Liver (tissue), 9 donors: ENCODE data around the gene DBN1. TPM values are rescaled to one million over a fixed set of nuclear protein-coding genes. Genes with fewer than 3 reads are reported as not detected.

ENCODE experiments used
- DNase-seq: peaks from one replicate; pipeline ENCODE4 v3.0.0-alpha.2; 2017; ENCODE audit warnings: low spot score
- H3K27ac ChIP-seq, 2 donors: one replicate each; pipeline ENCODE4 v1.7.0; 2013; ENCODE audit warnings: inconsistent platforms in 2 of 2, low read length in 2 of 2, control low read depth in 1 of 2, low read depth in 1 of 2, mild to moderate bottlenecking in 1 of 2
- H3K27me3 ChIP-seq, 4 donors: one replicate each; pipeline versions ENCODE4 v1.6.1 to v1.7.0; 2013; ENCODE audit warnings: low read length in 3 of 4, inconsistent platforms in 1 of 4, mild to moderate bottlenecking in 1 of 4, moderate library complexity in 1 of 4; ENCODE audit not compliant: control insufficient read depth in 4 of 4, insufficient read depth in 4 of 4
- H3K36me3 ChIP-seq, 4 donors: one replicate each; pipeline versions ENCODE4 v1.6.1 to v1.7.0; 2013; ENCODE audit warnings: low read length in 3 of 4, mild to moderate bottlenecking in 3 of 4, low read depth in 1 of 4, moderate library complexity in 1 of 4; ENCODE audit not compliant: control insufficient read depth in 4 of 4, insufficient read depth in 3 of 4
- H3K4me1 ChIP-seq, 4 donors: one replicate each; pipeline versions ENCODE4 v1.6.1 to v1.7.0; 2013; ENCODE audit warnings: low read length in 3 of 4, mild to moderate bottlenecking in 3 of 4, moderate library complexity in 1 of 4; ENCODE audit not compliant: control insufficient read depth in 4 of 4, insufficient read depth in 4 of 4
- H3K4me3 ChIP-seq, 3 donors: one replicate each; pipeline versions ENCODE4 v1.6.1 to v1.7.0; 2013; ENCODE audit warnings: low read length in 3 of 3, control low read depth in 1 of 3, low read depth in 1 of 3, mild to moderate bottlenecking in 1 of 3
- H3K9ac ChIP-seq, 2 donors: one replicate each; pipeline ENCODE4 v1.7.0; 2013; ENCODE audit warnings: low read length in 2 of 2, mild to moderate bottlenecking in 2 of 2, moderate library complexity in 2 of 2, control low read depth in 1 of 2, low read depth in 1 of 2
- H3K9me3 ChIP-seq, 4 donors: one replicate each; pipeline versions ENCODE4 v1.6.1 to v1.7.0; 2013; ENCODE audit warnings: low read length in 3 of 4; ENCODE audit not compliant: control insufficient read depth in 4 of 4
- EGR1 ChIP-seq, 2 donors: IDR thresholded peaks; 2 replicates each; pipeline ENCODE4 v1.6.1; 2016 to 2018; ENCODE audit warnings: antibody characterized with exemption in 2 of 2, low read depth in 2 of 2
- FOXA1 ChIP-seq: IDR thresholded peaks from 2 replicates; pipeline ENCODE4 v1.6.1; 2016; ENCODE audit warnings: antibody characterized with exemption
- FOXA2 ChIP-seq: IDR thresholded peaks from 2 replicates; pipeline ENCODE4 v1.6.1; 2016; ENCODE audit warnings: antibody characterized with exemption
- GABPA ChIP-seq, 2 donors: IDR thresholded peaks in 1 of 2; conservative IDR thresholded peaks in 1 of 2; 2 replicates each; pipeline ENCODE4 v1.6.1; 2016; ENCODE audit warnings: antibody characterized with exemption in 2 of 2, mild to moderate bottlenecking in 1 of 2, moderate library complexity in 1 of 2
- HNF4A ChIP-seq, 2 donors: conservative IDR thresholded peaks; 2 replicates each; pipeline ENCODE4 v1.6.1; 2016; ENCODE audit warnings: antibody characterized with exemption in 2 of 2, mild to moderate bottlenecking in 2 of 2
- HNF4G ChIP-seq: IDR thresholded peaks from 2 replicates; pipeline ENCODE4 v1.6.1; 2016; ENCODE audit warnings: antibody characterized with exemption
- JUND ChIP-seq, 2 donors: IDR thresholded peaks; 2 replicates each; pipeline ENCODE4 v1.6.1; 2016; ENCODE audit warnings: antibody characterized with exemption in 2 of 2
- MAX ChIP-seq: IDR thresholded peaks from 2 replicates; pipeline ENCODE4 v1.6.1; 2016; ENCODE audit warnings: antibody characterized with exemption
- NR2F2 ChIP-seq: IDR thresholded peaks from 2 replicates; pipeline ENCODE4 v1.6.1; 2016; ENCODE audit warnings: antibody characterized with exemption
- RAD21 ChIP-seq, 2 donors: IDR thresholded peaks; 2 replicates each; pipeline ENCODE4 v1.6.1; 2016; ENCODE audit warnings: antibody characterized with exemption in 2 of 2, mild to moderate bottlenecking in 2 of 2
- TAF1 ChIP-seq: conservative IDR thresholded peaks from 2 replicates; pipeline ENCODE4 v1.6.1; 2016; ENCODE audit warnings: antibody characterized with exemption, mild to moderate bottlenecking
- YY1 ChIP-seq: IDR thresholded peaks from 2 replicates; pipeline ENCODE4 v1.6.1; 2016; ENCODE audit warnings: antibody characterized with exemption, mild to moderate bottlenecking
- ZBTB33 ChIP-seq: IDR thresholded peaks from 2 replicates; pipeline ENCODE4 v1.6.1; 2016; ENCODE audit warnings: antibody characterized with exemption
- WGBS: extraction: QIAGEN DNeasy Blood & Tissue Kit; methylation state at CpG from one replicate; pipeline ENCODE4 v1.1.7; 2013; 5-methylcytosine and 5-hydroxymethylcytosine counted together
- polyA plus RNA-seq, 2 donors: library from polyadenylated mRNA; stranded (reverse) in 1 of 2; unstranded in 1 of 2; fragments of 200-250 nt in 1 of 2; fragments of >200 nt in 1 of 2; fragmentation: Nextera tagmentation in 1 of 2; extraction: Ambion mirVana in 1 of 2; gene quantifications; one replicate each; pipeline versions ENCODE4 v1.2.1 to v1.2.3, GENCODE V29; 2013 to 2015
- total RNA-seq, 2 donors: library from RNA; depleted of rRNA; stranded (reverse); fragments of >200 nt; gene quantifications; one replicate each; pipeline ENCODE4 v1.2.3, GENCODE V29; 2014
- TF ChIP-seq, protein P1 (sequence below): fragments of 150-350 bp; IDR thresholded peaks from 2 replicates; pipeline ENCODE4 v1.5.1; 2017; ENCODE audit warnings: improper control_type of control experiment, low read depth, low read length; ENCODE audit not compliant: missing input control
- TF ChIP-seq, protein P2 (sequence below): IDR thresholded peaks from 2 replicates; pipeline ENCODE4 v1.6.1; 2016; ENCODE audit warnings: antibody characterized with exemption, mild to moderate bottlenecking
- TF ChIP-seq, protein P3 (sequence below): IDR thresholded peaks from 2 replicates; pipeline ENCODE4 v1.6.1; 2016; ENCODE audit warnings: antibody characterized with exemption
- donor health status: healthy.
- donor health status: healthy.
- donor health status: healthy.
- donor health status: healthy.
- donor health status: healthy.

The DBN1 gene
- total and polyA plus RNA-seq, 4 donors, result 1.5 to 4.9 (median 2.0) TPM

GRCh38 chr5:177475563-177476427, 2.4 kb upstream of the DBN1 start:
- TF ChIP-seq, protein P1, sequence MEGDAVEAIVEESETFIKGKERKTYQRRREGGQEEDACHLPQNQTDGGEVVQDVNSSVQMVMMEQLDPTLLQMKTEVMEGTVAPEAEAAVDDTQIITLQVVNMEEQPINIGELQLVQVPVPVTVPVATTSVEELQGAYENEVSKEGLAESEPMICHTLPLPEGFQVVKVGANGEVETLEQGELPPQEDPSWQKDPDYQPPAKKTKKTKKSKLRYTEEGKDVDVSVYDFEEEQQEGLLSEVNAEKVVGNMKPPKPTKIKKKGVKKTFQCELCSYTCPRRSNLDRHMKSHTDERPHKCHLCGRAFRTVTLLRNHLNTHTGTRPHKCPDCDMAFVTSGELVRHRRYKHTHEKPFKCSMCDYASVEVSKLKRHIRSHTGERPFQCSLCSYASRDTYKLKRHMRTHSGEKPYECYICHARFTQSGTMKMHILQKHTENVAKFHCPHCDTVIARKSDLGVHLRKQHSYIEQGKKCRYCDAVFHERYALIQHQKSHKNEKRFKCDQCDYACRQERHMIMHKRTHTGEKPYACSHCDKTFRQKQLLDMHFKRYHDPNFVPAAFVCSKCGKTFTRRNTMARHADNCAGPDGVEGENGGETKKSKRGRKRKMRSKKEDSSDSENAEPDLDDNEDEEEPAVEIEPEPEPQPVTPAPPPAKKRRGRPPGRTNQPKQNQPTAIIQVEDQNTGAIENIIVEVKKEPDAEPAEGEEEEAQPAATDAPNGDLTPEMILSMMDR, result no peak
- TF ChIP-seq HNF4A (conservative IDR thresholded peaks at IDR 0.05), result no peak
- TF ChIP-seq, protein P2, sequence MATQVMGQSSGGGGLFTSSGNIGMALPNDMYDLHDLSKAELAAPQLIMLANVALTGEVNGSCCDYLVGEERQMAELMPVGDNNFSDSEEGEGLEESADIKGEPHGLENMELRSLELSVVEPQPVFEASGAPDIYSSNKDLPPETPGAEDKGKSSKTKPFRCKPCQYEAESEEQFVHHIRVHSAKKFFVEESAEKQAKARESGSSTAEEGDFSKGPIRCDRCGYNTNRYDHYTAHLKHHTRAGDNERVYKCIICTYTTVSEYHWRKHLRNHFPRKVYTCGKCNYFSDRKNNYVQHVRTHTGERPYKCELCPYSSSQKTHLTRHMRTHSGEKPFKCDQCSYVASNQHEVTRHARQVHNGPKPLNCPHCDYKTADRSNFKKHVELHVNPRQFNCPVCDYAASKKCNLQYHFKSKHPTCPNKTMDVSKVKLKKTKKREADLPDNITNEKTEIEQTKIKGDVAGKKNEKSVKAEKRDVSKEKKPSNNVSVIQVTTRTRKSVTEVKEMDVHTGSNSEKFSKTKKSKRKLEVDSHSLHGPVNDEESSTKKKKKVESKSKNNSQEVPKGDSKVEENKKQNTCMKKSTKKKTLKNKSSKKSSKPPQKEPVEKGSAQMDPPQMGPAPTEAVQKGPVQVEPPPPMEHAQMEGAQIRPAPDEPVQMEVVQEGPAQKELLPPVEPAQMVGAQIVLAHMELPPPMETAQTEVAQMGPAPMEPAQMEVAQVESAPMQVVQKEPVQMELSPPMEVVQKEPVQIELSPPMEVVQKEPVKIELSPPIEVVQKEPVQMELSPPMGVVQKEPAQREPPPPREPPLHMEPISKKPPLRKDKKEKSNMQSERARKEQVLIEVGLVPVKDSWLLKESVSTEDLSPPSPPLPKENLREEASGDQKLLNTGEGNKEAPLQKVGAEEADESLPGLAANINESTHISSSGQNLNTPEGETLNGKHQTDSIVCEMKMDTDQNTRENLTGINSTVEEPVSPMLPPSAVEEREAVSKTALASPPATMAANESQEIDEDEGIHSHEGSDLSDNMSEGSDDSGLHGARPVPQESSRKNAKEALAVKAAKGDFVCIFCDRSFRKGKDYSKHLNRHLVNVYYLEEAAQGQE, result no peak
- no peak for TF ChIP-seq NR2F2
- TF ChIP-seq RAD21 (IDR thresholded peaks at IDR 0.05), result no peak
- TF ChIP-seq YY1, result no peak
- TF ChIP-seq HNF4G, result no peak
- TF ChIP-seq ZBTB33, result no peak
- TF ChIP-seq, protein P3, sequence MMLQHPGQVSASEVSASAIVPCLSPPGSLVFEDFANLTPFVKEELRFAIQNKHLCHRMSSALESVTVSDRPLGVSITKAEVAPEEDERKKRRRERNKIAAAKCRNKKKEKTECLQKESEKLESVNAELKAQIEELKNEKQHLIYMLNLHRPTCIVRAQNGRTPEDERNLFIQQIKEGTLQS, result no peak
- no peak for TF ChIP-seq MAX
- no peak for TF ChIP-seq EGR1 (IDR thresholded peaks at IDR 0.05; ENCODE audit: low read depth in 2 of 2)
- TF ChIP-seq JUND (IDR thresholded peaks at IDR 0.05), result no peak
- no peak for TF ChIP-seq TAF1
- no peak for TF ChIP-seq GABPA (IDR thresholded peaks at IDR 0.05 in 1 of 2, conservative IDR thresholded peaks at IDR 0.05 in 1 of 2)
- no peak for TF ChIP-seq FOXA2
- TF ChIP-seq FOXA1, result no peak
- no peak overlapping the region for H3K9ac ChIP-seq
- no peak overlapping the region for H3K4me3 ChIP-seq
- 81% methylated on average over 11 of the region's 11 CpGs for WGBS
- DNase-seq, result no peak
- no peaks in the 10 kb centered on the region for H3K27me3 ChIP-seq
- no peak overlapping the region for H3K27ac ChIP-seq
- peaks cover 12 to 25% (median 15%) of the 10 kb centered on the region in 4 donors for H3K4me1 ChIP-seq
- no peaks in the 10 kb centered on the region for H3K9me3 ChIP-seq
- H3K36me3 ChIP-seq, result no peaks in the 10 kb centered on the region
